K562 treated with DMSO at 1 percent for 12 hours (cell line): ENCODE data around the gene GNG4. TPM values are rescaled to one million over a fixed set of nuclear protein-coding genes. Genes with fewer than 3 reads are reported as not detected.

Experiments
- total RNA-seq: library from RNA; unstranded; fragments of 300-600 nt; gene quantifications from 2 replicates; pipeline ENCODE4 v1.2.3, GENCODE V29; 2022; ENCODE audit not compliant: insufficient read depth

The GNG4 gene
- not detected in 2 replicates for total RNA-seq

GRCh38 chr1:235649368-235650163, at the start of gene GNG4:
Gene GNG4, minus strand, starts transcription at chr1:235649784. Its CDS starts 65,946 bp downstream, at chr1:235583838.

GRCh38 chr1:235504122-235504493, 145.5 kb downstream of the GNG4 start, which contains the start of gene B3GALNT2:
Gene B3GALNT2, minus strand, starts transcription at chr1:235504452. Its CDS starts 200 bp downstream, at chr1:235504252.

Other genes starting within 250 kb of the GNG4 start
- 3.7 and 12.6 TPM in 2 replicates for gene B3GALNT2, start 145.3 kb downstream of the GNG4 start, total RNA-seq
- 1.4 and 2.6 TPM in 2 replicates for gene LYST, start 217.1 kb upstream of the GNG4 start, total RNA-seq